ENCODE measurements around the gene PKM. TPM values are rescaled to one million over a fixed set of nuclear protein-coding genes. Genes with fewer than 3 reads are reported as not detected.

PKM gene
- total and polyA plus RNA-seq, 9 of the 15 experiments (the other 6 are each of a cell fraction or from before 2014, with no cell fraction given): 140 to 825 (median 383) TPM

GRCh38 chr15:72269739-72270138, 38.7 kb upstream of the PKM start:
- no TSS peak for BruUV-seq (replicated peaks)
- no peak for DNase-seq (ENCODE audit: extremely low read depth in 1 of 4, low spot score in 3 of 4)
- ChIA-PET POLR2A (interaction anchor here (1.2 kb wide), 1 partner anchor 10 kb away, joined by 4 read pairs; no protein-coding TSS in a partner anchor), CTCF (ENCODE audit: low intra/inter-chr PET ratio) (no interaction called here)
- WGBS (ENCODE audit: insufficient coverage, low coverage, missing lambda C conversion rate): 100% methylated on average over 2 of the region's 4 CpGs
- Histone ChIP-seq H3K4me1 (replicated peaks in 1 of 2; ENCODE audit: control insufficient read depth in 2 of 2, insufficient read depth in 2 of 2, low read length in 2 of 2) (peaks cover 12 to 17% of the 10 kb centered on the region in 2 experiments; a peak in 4 of 5 replicates), H3K79me2 (ENCODE audit: control insufficient read depth, insufficient read depth, low read length) (peaks cover 23% of the 10 kb centered on the region), H2AFZ (ENCODE audit: low read depth, low read length) (no peak overlapping the region), H3K36me3 (ENCODE audit: control insufficient read depth, insufficient read depth, low read length) (peaks cover 58% of the 10 kb centered on the region; the same call in 2 of the 3 replicates), H3K27me3 (ENCODE audit: control insufficient read depth in 2 of 2, insufficient read depth in 2 of 2, low read length in 2 of 2) (no peaks in the 10 kb centered on the region), H3K9me1 (ENCODE audit: control insufficient read depth, insufficient read depth, low read length) (no peaks in the 10 kb centered on the region), H3K27ac (ENCODE audit: extremely low read depth, low read depth, low read length) (no peak overlapping the region), H4K20me1 (replicated peaks; ENCODE audit: control insufficient read depth, insufficient read depth, low read length) (no peaks in the 10 kb centered on the region), H3K9me3 (replicated peaks; ENCODE audit: control insufficient read depth, insufficient read depth, low read depth, low read length) (no peaks in the 10 kb centered on the region), H3K9ac (ENCODE audit: insufficient read depth in 1 of 2, low read depth in 2 of 2, low read length in 2 of 2) (no peak overlapping the region), H3K4me3 (no peak overlapping the region), H3K4me2 (ENCODE audit: insufficient read depth, low read length) (no peak overlapping the region)
- TF ChIP-seq PRDM10 (IDR thresholded peaks at IDR 0.05; ENCODE audit: partially characterized antibody) (peak; percentile 89), CTBP1 (IDR thresholded peaks at IDR 0.05; ENCODE audit: borderline replicate concordance) (no peak), ZNF507 (tag; conservative IDR thresholded peaks at IDR 0.05) (no peak), SIX5 (IDR thresholded peaks at IDR 0.05; ENCODE audit: borderline replicate concordance in 1 of 2, insufficient read depth in 1 of 2, low read depth in 1 of 2, low read length in 2 of 2) (no peak)
- intact Hi-C loops (cut with micrococcal nuclease): no loop called here
- no peak for ATAC-seq
- no peak for FAIRE-seq
- in situ Hi-C loops (cut with MboI): loop anchor here (5.0 kb wide), 1 partner anchor 57 kb away; no protein-coding TSS in a partner anchor
